Forelimb muscle (tissue), 1 donor: Measurements from ENCODE around the gene AKAP13. TPM values are rescaled to one million over a fixed set of nuclear protein-coding genes. Genes with fewer than 3 reads are reported as not detected.

Source experiments
- DNase-seq: peaks from one replicate; pipeline ENCODE4 v3.0.0-alpha.2; 2013; ENCODE audit warnings: low read depth
- polyA plus RNA-seq: library from polyadenylated mRNA; unstranded; fragments of 120-200 nt; gene quantifications from one replicate; pipeline ENCODE4 v1.2.1, GENCODE V29; 2013; ENCODE audit not compliant: insufficient read length

Gene AKAP13
- polyA plus RNA-seq, 1 donor, result 61.1 TPM

GRCh38 chr15:85767785-85768529 is 387.6 kb downstream of the AKAP13 start:
- DNase-seq, result no peak

DNA sequence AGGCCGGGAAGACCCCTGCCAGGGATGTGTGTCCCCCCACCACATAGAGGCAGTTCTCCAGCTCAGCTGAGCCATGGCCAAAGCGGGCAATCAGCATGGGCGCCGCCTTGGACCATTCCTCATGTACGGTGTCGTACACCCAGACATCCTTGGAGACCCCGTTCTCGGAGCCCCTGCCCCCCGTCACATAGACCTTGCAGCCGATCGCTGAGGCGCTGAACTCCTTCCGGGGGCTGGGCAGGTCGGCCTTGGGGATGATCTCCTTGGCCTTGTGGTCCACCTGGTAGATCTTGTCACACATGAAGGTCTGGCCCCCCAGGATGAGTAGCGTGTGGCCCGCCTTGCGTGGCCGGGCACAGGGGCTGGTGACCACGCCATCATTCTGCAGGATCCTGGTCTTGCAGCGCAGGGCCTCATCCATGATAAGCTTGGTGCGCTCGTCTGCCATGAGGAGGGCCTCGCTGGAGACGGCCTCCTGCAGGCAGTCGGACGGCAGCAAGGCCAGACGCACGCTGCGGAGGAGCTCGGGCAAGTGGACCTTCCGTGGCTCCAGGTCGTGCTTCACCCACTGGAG is 388.3 kb downstream of the AKAP13 start:
- DNase-seq, result no peak

- DNase-seq, result no peak
These were observed 388.9 kb downstream of the AKAP13 start for GRCh38 chr15:85769182-85769900.

GRCh38 chr15:85770096-85771041 is 390.0 kb downstream of the AKAP13 start:
- DNase-seq, result no peak

- DNase-seq, result no peak
These were observed 390.9 kb downstream of the AKAP13 start for GRCh38 chr15:85771271-85771670.

GRCh38 chr15:85771781-85772445 is 391.5 kb downstream of the AKAP13 start:
- no peak for DNase-seq

GRCh38 chr15:85772668-85773067 is 392.3 kb downstream of the AKAP13 start:
- no peak for DNase-seq

- no peak for DNase-seq
These were observed 392.8 kb downstream of the AKAP13 start for GRCh38 chr15:85773249-85773648.

DNA sequence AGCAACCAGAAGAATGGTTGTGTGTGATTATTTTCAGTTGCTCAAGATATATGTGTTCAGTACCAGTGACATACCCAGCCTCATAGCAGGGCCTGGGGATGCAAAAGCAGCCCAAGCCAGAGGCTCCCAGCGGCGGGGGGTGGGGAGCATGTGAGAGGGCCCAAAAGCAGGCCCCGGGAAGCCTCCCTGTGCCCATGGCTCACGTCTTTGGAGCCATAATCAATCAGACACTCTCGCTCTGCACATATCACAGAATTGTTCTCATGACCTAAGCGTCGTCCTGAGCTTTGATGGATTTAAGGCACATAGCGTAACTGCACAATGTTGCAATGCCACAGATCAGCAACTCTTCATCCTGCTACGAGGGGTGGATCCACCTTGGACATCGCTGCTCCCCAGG is 393.6 kb downstream of the AKAP13 start:
- no peak for DNase-seq

DNA sequence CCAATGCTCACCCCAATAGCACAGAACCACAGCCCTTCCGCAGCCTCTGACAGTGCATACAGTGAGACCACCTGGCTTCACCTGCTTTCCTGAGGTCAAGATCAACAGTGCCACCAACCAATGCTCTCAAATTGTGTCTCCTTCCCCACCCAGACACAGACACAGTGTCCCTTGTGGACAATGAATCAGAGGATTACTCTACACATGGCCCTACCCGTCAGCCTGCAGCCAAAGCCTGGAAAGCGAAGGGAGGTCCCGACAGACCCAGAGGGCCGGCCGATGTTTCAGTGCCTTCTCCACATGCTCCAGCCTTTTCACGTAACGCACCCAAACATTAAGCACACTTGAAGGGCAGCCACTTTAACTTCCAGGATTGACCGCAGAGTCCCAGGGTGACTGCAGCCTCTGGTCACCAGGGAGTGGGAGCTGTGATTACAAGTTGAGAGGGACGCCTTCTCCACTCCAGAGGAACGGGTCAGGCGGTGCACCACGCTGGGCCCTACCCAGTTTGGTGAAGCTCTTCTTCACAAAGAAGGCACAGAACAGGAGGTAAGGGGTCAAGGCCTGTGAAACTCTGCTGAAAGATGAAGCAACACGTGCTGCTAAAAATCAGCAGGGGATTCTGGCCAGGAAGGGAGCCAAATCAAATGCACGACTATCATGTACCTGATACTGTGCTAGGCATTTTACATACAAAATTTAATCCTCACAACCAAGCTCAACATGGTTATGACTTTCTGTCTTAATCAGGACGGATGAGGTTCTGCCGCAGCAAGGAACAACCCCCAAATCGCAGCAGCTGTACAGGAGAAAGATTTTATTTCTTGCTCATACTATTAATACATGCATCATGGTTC is 397.1 kb downstream of the AKAP13 start:
- no peak for DNase-seq

DNA sequence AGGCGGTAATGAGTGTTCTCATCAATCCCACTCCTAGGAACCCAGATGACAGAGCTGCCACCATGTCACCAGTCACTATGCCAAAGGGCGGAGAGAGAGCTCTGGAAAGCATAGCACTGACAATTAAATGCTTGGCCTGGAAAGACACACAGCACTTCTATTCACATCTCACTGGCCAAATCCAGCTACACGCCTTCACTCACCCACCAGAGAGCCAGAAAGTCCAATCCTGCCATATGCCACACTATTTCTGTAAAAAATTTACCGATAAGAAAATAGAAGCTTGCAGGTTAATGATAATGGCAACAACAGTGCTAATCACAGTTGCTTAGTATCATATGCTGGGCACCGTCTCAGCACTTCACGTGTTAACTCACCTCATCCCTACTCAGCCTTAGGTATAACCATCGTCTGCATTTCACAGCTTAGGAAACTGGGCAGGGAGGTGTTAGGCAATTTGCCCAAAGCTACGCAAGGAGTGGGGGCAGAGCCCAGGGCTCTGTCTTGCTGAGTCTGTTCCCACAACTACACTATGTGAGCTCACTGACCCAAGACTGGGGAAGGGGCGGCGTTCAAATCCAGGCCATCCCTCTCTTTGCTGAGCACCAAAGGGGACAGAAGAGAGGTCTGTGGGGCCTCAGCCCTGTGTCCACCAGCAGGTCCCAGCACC is 397.8 kb downstream of the AKAP13 start:
- DNase-seq, result no peak

DNA sequence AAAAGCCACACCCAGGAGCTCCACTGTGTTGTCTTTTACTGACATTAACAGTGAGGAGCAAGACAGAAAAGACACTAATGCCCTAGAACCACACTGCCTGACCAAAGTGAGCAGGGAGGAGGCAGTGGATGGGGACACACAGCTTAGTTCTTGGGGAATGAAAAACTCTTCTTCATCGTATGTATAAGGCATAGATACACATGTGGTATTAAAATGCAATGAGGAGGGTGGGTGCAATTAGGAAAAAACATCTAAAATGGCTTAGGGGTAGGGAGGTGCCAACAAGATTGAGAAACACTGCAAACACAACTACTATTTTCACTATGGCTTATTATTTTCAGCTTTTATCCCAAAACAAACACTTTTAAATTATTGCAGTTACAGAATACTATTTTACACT is 398.8 kb downstream of the AKAP13 start:
- DNase-seq, result no peak

DNA sequence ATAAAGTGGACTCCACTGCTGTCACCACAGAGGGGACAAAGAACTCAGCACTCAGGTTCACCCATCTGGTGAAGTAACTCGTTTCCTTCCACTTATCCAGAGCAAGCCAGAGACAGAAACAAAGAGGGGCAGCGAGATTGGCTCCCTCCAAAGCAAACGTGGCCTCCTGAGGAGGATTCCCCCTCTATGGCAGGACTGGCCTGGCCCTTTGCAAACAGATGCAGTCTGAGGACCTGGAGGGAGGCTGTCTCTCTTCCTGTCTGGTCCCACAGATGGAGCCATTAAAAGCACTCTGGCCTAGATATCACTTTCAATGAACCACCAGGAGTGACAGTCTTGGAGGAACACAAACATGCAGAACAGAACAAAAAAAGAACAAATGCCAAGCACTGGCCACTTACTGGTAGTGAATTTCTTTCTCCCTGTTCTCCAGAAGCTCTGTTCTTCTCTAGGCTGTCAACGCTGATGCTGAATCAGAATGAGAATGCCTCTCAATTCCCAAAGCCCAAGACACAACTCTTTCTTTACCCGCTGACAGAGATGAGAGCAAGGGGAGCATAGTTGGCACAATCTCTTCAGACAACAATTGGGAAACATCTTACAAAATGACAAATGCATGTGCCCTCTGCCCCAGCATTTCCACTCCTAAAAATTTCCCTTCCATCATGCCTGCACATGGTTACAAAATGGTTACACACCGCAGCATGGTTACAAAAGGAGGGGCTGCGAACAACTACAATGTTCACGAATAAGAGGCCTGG is 400.0 kb downstream of the AKAP13 start:
- DNase-seq, result no peak

GRCh38 chr15:85781099-85781498 is 400.7 kb downstream of the AKAP13 start:
- DNase-seq, result no peak

GRCh38 chr15:85782064-85782463 is 401.7 kb downstream of the AKAP13 start:
- DNase-seq, result no peak

DNA sequence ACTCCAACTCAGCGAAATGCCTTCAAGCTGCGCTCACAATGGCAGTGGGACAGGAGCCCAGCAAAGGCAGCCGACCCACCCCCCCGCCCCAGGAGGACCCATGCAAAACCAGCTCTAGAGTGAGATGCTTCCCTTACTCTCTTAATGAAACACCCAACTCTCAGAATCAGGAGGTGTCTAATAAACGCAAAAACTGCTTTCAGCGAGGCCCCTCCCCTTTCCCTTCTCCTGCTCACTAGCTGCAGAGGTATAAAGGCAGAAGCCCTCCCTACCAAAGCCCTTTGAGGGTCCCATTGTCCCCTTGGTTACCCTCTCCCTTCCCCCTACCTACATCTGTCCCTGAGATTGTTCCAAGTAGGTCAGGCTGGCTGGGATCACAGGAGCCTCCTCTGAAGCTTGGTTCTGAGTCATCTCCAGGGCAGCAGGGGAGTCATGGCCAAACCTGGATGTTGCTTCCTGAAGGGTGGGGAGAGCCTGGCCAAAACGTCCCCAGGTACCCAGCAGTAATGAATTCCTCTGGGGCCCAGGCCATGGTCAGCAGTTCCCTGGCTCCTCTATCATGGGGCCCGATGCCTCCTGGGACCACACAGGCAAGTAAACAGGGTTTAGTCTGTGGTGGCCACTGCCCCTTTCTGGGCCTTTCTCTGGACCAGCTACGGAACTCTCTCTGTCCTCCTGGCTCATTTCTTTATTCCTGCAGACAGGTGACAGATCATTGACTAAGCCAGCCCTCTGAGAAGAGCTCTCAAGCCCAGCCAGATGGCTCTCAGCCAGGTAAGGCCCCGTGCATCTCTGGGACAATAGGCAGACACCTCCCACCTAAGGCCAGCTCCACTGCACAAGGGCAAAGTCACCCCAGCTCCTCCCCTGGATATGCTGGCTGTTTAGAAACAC is 405.7 kb downstream of the AKAP13 start:
- no peak for DNase-seq

GRCh38 chr15:85786781-85787114 is 406.3 kb downstream of the AKAP13 start:
- DNase-seq, result no peak
